K562 (cell line): ENCODE measurements around the gene PDE11A. TPM values are rescaled to one million over a fixed set of nuclear protein-coding genes. Genes with fewer than 3 reads are reported as not detected.

Source experiments
- ATAC-seq: fragments of 200-7000 bp; cut with Tn5 transposase; 3 replicates; pipeline ENCODE4 v1.9.1; 2020; ENCODE audit warnings: moderate library complexity
- BruUV-seq: library from RNA; stranded (reverse); fragments of 400-500 nt; replicated peaks from 2 replicates; lab custom pipeline; 2021; lab: Mats Ljungman, UMichigan
- CTCF ChIA-PET: fragments of 300-600 bp; formaldehyde crosslinking; extraction: SDS; loops from one replicate; lab custom pipeline; 2021; ENCODE audit warnings: low intra/inter-chr PET ratio; lab: Yijun Ruan, JAX
- POLR2A ChIA-PET: fragments of 300-600, 350-650 bp; sonication (Branson Sonifier 250); formaldehyde crosslinking; extraction: SDS; loops from one replicate; lab custom pipeline; 2021; ENCODE audit warnings: antibody characterized with exemption, inconsistent platforms; lab: Yijun Ruan, JAX
- DNase-seq, 4 experiments: peaks; one replicate each; pipeline versions ENCODE4 v3.0.0 to v3.0.0-alpha.2; 2011 to 2018; ENCODE audit warnings: low spot score in 3 of 4, mixed read lengths in 3 of 4; ENCODE audit errors: extremely low read depth in 1 of 4
- FAIRE-seq: peaks from 2 replicates; lab custom pipeline; 2011; peaks lifted over from hg19 to GRCh38; lab: Jason Lieb, UNC
- H2AFZ ChIP-seq: 2 replicates; pipeline ENCODE4 v1.6.0; 2011; ENCODE audit warnings: low read depth, low read length, control low read depth, inconsistent platforms
- H3K27ac ChIP-seq: fragments of 200-600 bp; 3 replicates; pipeline ENCODE4 v1.8.0; 2011; ENCODE audit warnings: low read depth, mild to moderate bottlenecking, control low read depth, inconsistent platforms, low read length, moderate library complexity, mixed read lengths; ENCODE audit errors: extremely low read depth
- H3K27me3 ChIP-seq, 2 experiments: fragments of 300-600 bp in 1 of 2; 2 replicates in 1 of 2; 3 replicates in 1 of 2; pipeline versions ENCODE4 v1.6.0 to v1.8.0; 2011; ENCODE audit warnings: inconsistent platforms in 2 of 2, low read length in 2 of 2, mild to moderate bottlenecking in 1 of 2, mixed read lengths in 1 of 2, moderate library complexity in 1 of 2; ENCODE audit not compliant: control insufficient read depth in 2 of 2, insufficient read depth in 2 of 2
- H3K36me3 ChIP-seq: fragments of 300-600 bp; 3 replicates; pipeline ENCODE4 v1.8.0; 2011; ENCODE audit warnings: mild to moderate bottlenecking, low read length, inconsistent platforms; ENCODE audit not compliant: control insufficient read depth, insufficient read depth
- H3K4me1 ChIP-seq, 2 experiments: fragments of 200-600 bp in 1 of 2; replicated peaks in 1 of 2; 2 replicates in 1 of 2; 3 replicates in 1 of 2; pipeline versions ENCODE4 v1.5.1 to v1.8.0; 2011; ENCODE audit warnings: inconsistent platforms in 2 of 2, low read length in 2 of 2, mild to moderate bottlenecking in 1 of 2, mixed read lengths in 1 of 2, moderate library complexity in 1 of 2; ENCODE audit not compliant: control insufficient read depth in 2 of 2, insufficient read depth in 2 of 2
- H3K4me2 ChIP-seq: 2 replicates; pipeline ENCODE4 v1.6.1; 2011; ENCODE audit warnings: low read length, control low read depth, inconsistent platforms, mixed read lengths; ENCODE audit not compliant: insufficient read depth
- H3K4me3 ChIP-seq: fragments of 200-600 bp; sonication (generic), shearing (Covaris generic); 2 replicates; pipeline ENCODE4 v1.5.1; 2016; ENCODE audit warnings: control low read depth, inconsistent platforms
- H3K79me2 ChIP-seq: fragments of 200-600 bp; 3 replicates; pipeline ENCODE4 v1.8.0; 2011; ENCODE audit warnings: low read length, inconsistent platforms; ENCODE audit not compliant: control insufficient read depth, insufficient read depth
- H3K9ac ChIP-seq, 2 experiments: 2 replicates each; pipeline versions ENCODE4 v1.6.0 to v1.6.1; 2011; ENCODE audit warnings: low read depth in 2 of 2, low read length in 2 of 2, control low read depth in 1 of 2, inconsistent platforms in 1 of 2, mild to moderate bottlenecking in 1 of 2, mixed read lengths in 1 of 2; ENCODE audit not compliant: insufficient read depth in 1 of 2
- H3K9me1 ChIP-seq: one replicate; pipeline ENCODE4 v1.6.0; 2011; ENCODE audit warnings: inconsistent platforms, mild to moderate bottlenecking, low read length, moderate library complexity; ENCODE audit not compliant: control insufficient read depth, insufficient read depth
- H3K9me3 ChIP-seq: replicated peaks from 2 replicates; pipeline ENCODE4 v1.5.1; 2011; ENCODE audit warnings: low read depth, low read length, inconsistent platforms; ENCODE audit not compliant: control insufficient read depth, insufficient read depth
- H4K20me1 ChIP-seq: replicated peaks from 2 replicates; pipeline ENCODE4 v1.6.1; 2011; ENCODE audit warnings: low read length, inconsistent platforms, mixed read lengths; ENCODE audit not compliant: control insufficient read depth, insufficient read depth
- ADNP ChIP-seq: fragments of 200-800 bp; sonication (Bioruptor generic); IDR thresholded peaks from 2 replicates; pipeline ENCODE4 v1.6.1; 2016; ENCODE audit warnings: missing genetic modification characterization, missing compliant biosample characterization
- HCFC1 ChIP-seq: IDR thresholded peaks from 2 replicates; pipeline ENCODE4 v1.6.1; 2012; ENCODE audit warnings: low read depth, low read length, improper control_type of control experiment
- JUNB ChIP-seq: fragments of 450-650 bp; formaldehyde crosslinking; conservative IDR thresholded peaks from 2 replicates; pipeline ENCODE4 v1.4.0; 2020; ENCODE audit warnings: mild to moderate bottlenecking
- KDM1A ChIP-seq, 2 experiments: fragments of 450-650 bp; IDR thresholded peaks; 2 replicates each; pipeline ENCODE4 v1.6.1; 2016; ENCODE audit warnings: mild to moderate bottlenecking in 2 of 2
- LEF1 ChIP-seq: fragments of 450-650 bp; IDR thresholded peaks from 2 replicates; pipeline ENCODE4 v1.6.1; 2016; ENCODE audit warnings: mild to moderate bottlenecking
- PHB2 ChIP-seq: fragments of 450-650 bp; IDR thresholded peaks from 2 replicates; pipeline ENCODE4 v1.6.1; 2017; ENCODE audit warnings: low read depth
- RBM25 ChIP-seq: fragments of 200-400 bp; formaldehyde crosslinking; IDR thresholded peaks from 2 replicates; pipeline ENCODE4 v1.6.1; 2018; ENCODE audit warnings: low read length, low read depth, moderate library complexity; ENCODE audit not compliant: severe bottlenecking
- RCOR1 ChIP-seq, 2 experiments: IDR thresholded peaks; 2 replicates each; pipeline ENCODE4 v1.6.1; 2012; ENCODE audit warnings: low read depth in 2 of 2, low read length in 2 of 2, borderline replicate concordance in 1 of 2, improper control_type of control experiment in 1 of 2
- SMARCA5 ChIP-seq: fragments of 450-650 bp; IDR thresholded peaks from 2 replicates; pipeline ENCODE4 v1.6.1; 2016
- ZFP36 ChIP-seq: fragments of 150-350 bp; IDR thresholded peaks from 2 replicates; pipeline ENCODE4 v1.6.1; 2018; ENCODE audit warnings: low read length, low read depth; ENCODE audit not compliant: partially characterized antibody
- ZNF212 ChIP-seq: fragments of 450-650 bp; formaldehyde crosslinking; IDR thresholded peaks from 2 replicates; pipeline ENCODE4 v1.4.0; 2020; ENCODE audit warnings: mild to moderate bottlenecking
- ZNF407 ChIP-seq: fragments of 450-650 bp; IDR thresholded peaks from 2 replicates; pipeline ENCODE4 v1.6.1; 2016; ENCODE audit warnings: low read depth
- ZNF583 ChIP-seq: fragments of 250-450 bp; sonication (Bioruptor Pico); IDR thresholded peaks from 2 replicates; pipeline ENCODE4 v1.4.0; 2020
- ZNF644 ChIP-seq: fragments of 200-800 bp; sonication (Bioruptor generic); IDR thresholded peaks from 2 replicates; pipeline ENCODE4 v1.6.1; 2016; ENCODE audit warnings: low read depth, missing genetic modification characterization, missing compliant biosample characterization
- ZNF766 ChIP-seq: fragments of 200-800 bp; sonication (Bioruptor generic); conservative IDR thresholded peaks from 2 replicates; pipeline ENCODE4 v1.6.1; 2016; ENCODE audit warnings: missing genetic modification characterization, missing compliant biosample characterization
- ZNF830 ChIP-seq: fragments of 250-450 bp; sonication (Bioruptor Pico); IDR thresholded peaks from 2 replicates; pipeline ENCODE4 v1.5.0; 2021; ENCODE audit warnings: mild to moderate bottlenecking
- WGBS: fragments of 100-300 bp; shearing (Covaris generic); methylation state at CpG from one replicate; pipeline ENCODE4 v1.1.6; 2016; ENCODE audit warnings: low coverage, mixed read lengths; ENCODE audit not compliant: insufficient coverage; ENCODE audit errors: missing lambda C conversion rate; 5-methylcytosine and 5-hydroxymethylcytosine counted together
- in situ Hi-C: fragments of 300-500 bp; cut with MboI; formaldehyde crosslinking; loops from 4 replicates; pipeline ENCODE4 v1.15.0; 2018; ENCODE audit warnings: inconsistent platforms, mixed read lengths
- intact Hi-C: fragments of 100-400 bp; cut with micrococcal nuclease; formaldehyde crosslinking; loops from 2 replicates; pipeline ENCODE4 v1.14.2; 2022
- polyA plus RNA-seq, 8 experiments: library from polyadenylated mRNA; depleted of rRNA in 4 of 8; stranded (reverse) in 5 of 8; unstranded in 3 of 8; fragments of >200 nt; fragmentation: Nextera tagmentation in 2 of 8; fragmentation: Illumina TruSeq in 1 of 8; extraction: Ambion mirVana in 2 of 8; extraction: Trizol in 1 of 8; gene quantifications; 2 replicates each; pipeline versions ENCODE4 v1.2.1 to v1.2.3, GENCODE V29; 2011 to 2014; ENCODE audit warnings: inconsistent platforms in 1 of 8, missing spikeins in 1 of 8
- total RNA-seq, 7 experiments: library from RNA; depleted of rRNA in 6 of 7; stranded (reverse); fragments of >200 nt in 6 of 7; fragmentation: Illumina TruSeq in 2 of 7; extraction: Trizol in 2 of 7; gene quantifications; 2 replicates each; pipeline versions ENCODE4 v1.2.1 to v1.2.3, GENCODE V29; 2011 to 2021; ENCODE audit warnings: low replicate concordance in 1 of 7
- TF ChIP-seq, protein P1 (sequence below): sonication (generic); formaldehyde crosslinking; IDR thresholded peaks from 2 replicates; pipeline ENCODE4 v1.8.0; 2022; ENCODE audit warnings: mild to moderate bottlenecking, low read depth, missing genetic modification reagents

Gene PDE11A
- total and polyA plus RNA-seq, 9 of the 15 experiments (the other 6 are each of a cell fraction or from before 2014, with no cell fraction given), result 3.2 to 22.1 (median 5.7) TPM

- H3K27ac ChIP-seq, result no peak overlapping the region
- no peak for FAIRE-seq
- H3K79me2 ChIP-seq, result no peaks in the 10 kb centered on the region
- no peak for DNase-seq
- 14% methylated on average over 1 of the region's 1 CpG for WGBS
- no peaks in the 10 kb centered on the region for H3K9me3 ChIP-seq
- ChIA-PET POLR2A (interaction anchor here (2.4 kb wide), 1 partner anchor 9 kb away, joined by 9 read pairs; no protein-coding TSS in a partner anchor), CTCF (no interaction called here)
- H3K27me3 ChIP-seq, result no peaks in the 10 kb centered on the region; a peak in 2 of 5 replicates
- in situ Hi-C loops (no loop called here), intact Hi-C loops (no loop called here)
- no peak overlapping the region for H3K4me3 ChIP-seq
- H4K20me1 ChIP-seq, result no peaks in the 10 kb centered on the region
- no peak overlapping the region for H3K4me2 ChIP-seq
- H2AFZ ChIP-seq, result no peak overlapping the region
- no peaks in the 10 kb centered on the region for H3K36me3 ChIP-seq
- H3K9me1 ChIP-seq, result no peaks in the 10 kb centered on the region
- no peak overlapping the region for H3K9ac ChIP-seq
- no TSS peak for BruUV-seq
- ATAC-seq, result no peak
- no peaks in the 10 kb centered on the region for H3K4me1 ChIP-seq
- TF ChIP-seq ZNF644 (tag) (no peak), ZFP36 (peak; percentile 84), JUNB (CRISPR knock-in tag) (no peak), LEF1 (no peak), RCOR1 (IDR thresholded peaks at IDR 0.05; ENCODE audit: borderline replicate concordance in 1 of 2, low read depth in 2 of 2, low read length in 2 of 2) (peak in 1 of 2 experiments; percentile 46; a peak in 1 of 4 replicates), PHB2 (no peak), ZNF583 (CRISPR knock-in tag) (no peak), RBM25 (peak; percentile 100), ZNF830 (CRISPR knock-in tag) (no peak), ADNP (tag) (peak; percentile 79), HCFC1 (no peak), KDM1A (IDR thresholded peaks at IDR 0.05) (peak; percentile 71 to 77), SMARCA5 (0 out of 2 replicates have a peak, but pooled peaks have one; percentile 59), ZNF766 (no peak), ZNF407 (no peak), ZNF212 (no peak)
- TF ChIP-seq, protein P1, sequence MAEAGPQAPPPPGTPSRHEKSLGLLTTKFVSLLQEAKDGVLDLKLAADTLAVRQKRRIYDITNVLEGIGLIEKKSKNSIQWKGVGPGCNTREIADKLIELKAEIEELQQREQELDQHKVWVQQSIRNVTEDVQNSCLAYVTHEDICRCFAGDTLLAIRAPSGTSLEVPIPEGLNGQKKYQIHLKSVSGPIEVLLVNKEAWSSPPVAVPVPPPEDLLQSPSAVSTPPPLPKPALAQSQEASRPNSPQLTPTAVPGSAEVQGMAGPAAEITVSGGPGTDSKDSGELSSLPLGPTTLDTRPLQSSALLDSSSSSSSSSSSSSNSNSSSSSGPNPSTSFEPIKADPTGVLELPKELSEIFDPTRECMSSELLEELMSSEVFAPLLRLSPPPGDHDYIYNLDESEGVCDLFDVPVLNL (CRISPR knock-in tag), result no peak
Measured at GRCh38 chr2:177703159-177703558, 369.4 kb downstream of the PDE11A start.
